LNCAP (cell line): ENCODE measurements around the gene ACER1.

Experiments
- CTCF ChIP-seq: fragments of 450-650 bp; IDR thresholded peaks from 2 replicates; pipeline ENCODE4 v1.5.1; 2017; ENCODE audit warnings: mild to moderate bottlenecking

The ACER1 gene

GRCh38 chr19:6322284-6322683 lies 11.1 kb downstream of the ACER1 start:
- no peak for TF ChIP-seq CTCF

DNA sequence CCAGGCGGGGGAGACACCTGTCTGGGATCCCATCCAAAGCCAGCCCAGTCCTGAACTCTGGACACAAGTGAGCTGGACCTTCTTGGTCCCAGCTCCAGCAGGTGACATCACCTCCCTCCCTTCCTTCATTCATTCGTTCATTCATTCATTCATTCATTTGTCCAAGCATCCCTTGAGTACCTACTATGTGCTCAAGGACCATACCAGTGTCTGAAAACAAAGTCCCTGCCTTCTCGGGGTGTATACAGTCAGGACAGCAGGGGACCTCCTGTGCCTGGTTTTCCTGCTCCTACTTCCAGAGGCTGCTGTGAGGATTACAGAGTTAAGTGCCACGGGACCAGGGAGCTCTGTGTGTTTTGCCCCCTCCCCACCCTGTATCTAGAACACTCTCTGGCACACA lies 14.0 kb downstream of the ACER1 start:
- no peak for TF ChIP-seq CTCF

DNA sequence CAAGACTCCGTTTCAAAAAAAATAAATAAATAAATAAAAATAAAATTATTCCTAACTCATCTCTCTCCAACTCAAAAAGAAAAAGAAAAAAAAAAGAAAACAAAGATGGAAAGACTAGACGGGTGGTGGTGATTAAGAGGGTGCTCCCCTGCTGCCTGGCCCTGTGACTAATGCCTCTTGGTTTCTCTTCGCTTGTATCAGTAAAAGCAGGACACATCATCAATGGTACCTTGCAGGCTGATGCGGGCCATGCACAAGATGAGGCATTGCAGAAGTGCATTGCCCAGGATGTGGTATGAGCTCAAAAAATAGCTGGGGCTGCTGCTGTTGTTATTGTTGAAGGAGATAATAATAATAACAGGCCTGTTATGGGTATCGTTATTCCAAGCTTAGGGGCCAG lies 14.6 kb downstream of the ACER1 start:
- no peak for TF ChIP-seq CTCF

DNA sequence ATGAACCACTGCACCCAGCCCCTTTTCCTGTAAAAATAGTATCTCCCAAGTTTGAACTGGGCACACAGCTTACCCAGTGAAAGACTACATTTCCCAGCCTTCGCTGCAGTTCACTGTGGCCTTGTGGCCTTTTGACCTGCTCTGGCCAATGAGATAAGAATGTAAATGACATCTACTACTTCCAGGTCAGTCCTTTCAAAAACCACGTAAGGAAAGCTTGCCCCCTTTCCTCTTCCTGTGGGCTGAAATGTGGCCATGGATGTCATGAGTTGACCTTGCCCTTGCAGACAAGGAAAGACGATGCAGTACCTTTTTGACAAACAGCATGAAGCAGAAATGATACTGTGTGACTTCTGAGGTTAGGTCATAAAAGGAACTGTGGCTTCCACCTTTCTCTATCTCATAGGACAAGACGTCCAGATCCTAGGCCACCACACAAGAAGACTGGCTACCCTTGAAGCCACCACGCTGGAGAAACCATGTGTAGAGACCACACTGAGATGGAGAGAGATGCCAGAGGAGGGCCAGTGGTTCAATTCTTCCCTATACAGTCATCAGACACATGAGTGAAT lies 19.9 kb downstream of the ACER1 start:
- no peak for TF ChIP-seq CTCF

DNA sequence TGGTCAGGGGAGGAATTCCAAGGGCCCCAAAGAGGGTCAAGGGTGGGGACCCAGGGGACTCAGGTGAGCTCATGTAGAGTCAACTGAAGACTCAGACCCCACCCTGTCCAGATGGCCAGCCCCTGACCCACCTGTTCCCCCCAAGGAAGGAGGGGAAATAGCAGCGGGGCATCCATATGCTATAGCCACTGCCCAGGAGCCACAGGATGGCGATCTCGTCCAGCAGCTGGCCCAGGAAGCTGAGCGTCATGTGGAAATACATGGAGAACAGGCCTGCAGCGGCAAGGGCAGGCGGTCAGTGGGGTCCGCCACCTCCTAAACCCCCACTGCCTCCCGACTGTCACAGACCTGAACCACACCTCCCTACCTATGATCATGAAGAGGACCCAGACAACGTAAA lies 21.4 kb downstream of the ACER1 start:
- TF ChIP-seq CTCF = no peak

DNA sequence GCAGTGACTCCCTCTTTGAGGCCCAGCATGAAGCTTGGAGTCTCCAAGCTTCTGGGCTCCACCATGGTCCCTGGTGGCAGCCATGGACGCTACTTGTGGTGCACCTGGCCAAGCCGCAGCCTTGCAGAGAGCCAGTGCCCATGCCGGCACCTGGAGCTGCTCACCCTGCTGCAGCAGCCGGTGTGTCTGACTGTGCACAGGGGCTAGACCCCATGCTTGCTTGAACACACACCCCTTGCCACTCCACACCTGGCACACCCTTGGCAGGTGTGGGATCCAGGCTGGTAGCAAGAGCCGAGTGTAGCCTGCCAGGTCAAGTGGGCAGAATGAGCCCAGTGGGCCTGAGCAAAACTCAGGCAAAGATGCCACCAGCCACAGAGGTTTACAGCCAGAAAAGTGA lies 35.0 kb downstream of the ACER1 start:
- no peak for TF ChIP-seq CTCF

- no peak for TF ChIP-seq CTCF
Observed at GRCh38 chr19:6297202-6297601, 36.2 kb downstream of the ACER1 start.

DNA sequence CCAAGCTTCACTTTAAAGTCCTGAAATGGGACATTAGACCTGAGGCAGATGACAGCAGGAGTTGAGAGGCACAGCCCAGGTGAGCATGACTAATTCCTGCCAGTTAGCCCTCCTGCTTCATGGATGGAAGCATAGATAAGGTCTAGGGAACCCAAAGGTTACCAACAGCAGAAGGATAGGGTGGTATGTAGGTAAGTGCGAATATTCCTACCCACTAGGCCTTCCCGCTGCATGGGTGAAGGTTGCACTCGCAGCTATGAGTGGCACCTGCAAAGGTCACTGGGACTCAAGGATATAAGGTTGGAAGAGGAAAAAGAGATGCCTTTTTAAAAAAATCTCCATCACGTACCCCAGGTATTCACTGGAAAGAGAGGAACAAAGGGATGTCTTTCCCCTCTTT lies 41.4 kb downstream of the ACER1 start:
- TF ChIP-seq CTCF = no peak
